Measurements from ENCODE around the gene DTNA. TPM values are rescaled to one million over a fixed set of nuclear protein-coding genes. Genes with fewer than 3 reads are reported as not detected.
"Not testable (repeated sequence)": the region's sequence is repeated elsewhere in the genome, so short reads cannot be mapped to it uniquely, and the experiment has no call there.

Gene DTNA
- total and polyA plus RNA-seq, 12 donors, result 6.3 to 43.9 (median 22.3) TPM

DNA sequence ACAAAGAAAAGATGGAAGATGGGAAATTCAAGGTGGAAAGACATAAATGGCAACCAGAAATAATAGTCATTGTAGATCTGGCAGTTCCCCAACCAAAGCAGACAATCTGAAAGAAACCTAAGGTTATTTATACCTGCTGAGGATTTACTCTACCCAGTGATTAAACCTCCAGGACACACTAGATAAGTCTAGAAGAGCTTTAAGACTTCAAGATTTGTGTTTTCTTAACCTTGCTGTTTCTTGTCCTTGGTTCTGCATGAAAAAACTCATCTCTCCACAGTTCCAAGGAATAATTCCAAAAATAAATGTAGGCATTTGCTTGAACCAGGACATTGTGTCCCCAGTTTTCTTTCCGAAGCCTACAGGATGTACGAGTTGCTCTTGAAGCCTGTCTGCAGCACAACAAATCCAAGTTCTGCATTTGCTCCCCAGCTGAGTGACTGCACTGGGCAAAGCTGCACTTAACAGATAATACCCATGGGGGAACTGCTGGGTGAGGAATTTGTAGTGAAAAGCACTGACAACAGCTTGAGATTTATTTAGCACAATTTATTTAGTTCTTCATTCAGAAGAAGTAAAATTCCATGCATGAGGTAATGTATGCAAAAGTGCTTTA is 19.8 kb downstream of the DTNA start:
- 25 to 58% (median 31%) methylated on average over 2 of the region's 2 CpGs for WGBS, 4 donors
- H3K4me1 ChIP-seq (replicated peaks in 1 of 2), result no peaks in the 10 kb centered on the region

DNA sequence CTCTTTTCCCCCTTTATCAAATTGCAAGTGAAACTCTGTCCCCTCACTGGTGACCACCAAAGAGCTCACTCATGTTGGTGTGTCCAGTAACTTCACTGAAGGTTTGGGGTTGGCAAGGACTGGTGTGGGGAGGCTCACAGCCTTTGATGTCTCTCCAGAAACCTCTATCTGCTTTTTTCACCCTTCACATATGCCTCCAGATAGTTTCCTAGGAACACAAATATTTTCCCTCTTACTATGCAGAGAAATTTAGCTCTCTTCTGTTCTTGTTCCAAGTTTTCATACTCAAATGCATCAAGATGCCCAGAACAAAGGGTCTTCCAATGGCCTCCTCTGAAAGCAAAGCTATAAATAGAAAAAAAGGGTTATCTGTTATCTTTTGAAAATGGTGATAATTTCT is 20.7 kb downstream of the DTNA start:
- H3K27me3 ChIP-seq, result no peaks in the 10 kb centered on the region
- no peak for TF ChIP-seq CTCF (IDR thresholded peaks at IDR 0.05)
- no peak for TF ChIP-seq POLR2A (IDR thresholded peaks at IDR 0.05)
- intact Hi-C loops (cut with DNase I), result no loop called here
- no peaks in the 10 kb centered on the region for H3K4me1 ChIP-seq (replicated peaks in 1 of 2)
- H3K27ac ChIP-seq, result peak overlapping the region in 1 of 5 donors; percentile 55
- no peaks in the 10 kb centered on the region for H3K9me3 ChIP-seq (replicated peaks in 1 of 3)
- H3K4me3 ChIP-seq, result no peak overlapping the region
- DNase-seq, result peak in 1 of 7 donors; percentile 9
- H3K36me3 ChIP-seq (replicated peaks in 1 of 2), result no peaks in the 10 kb centered on the region

More for the DNA sequence above, 19.8 kb downstream of the DTNA start:
- Histone ChIP-seq H3K27ac (peak overlapping the region in 1 of 5 donors; percentile 55), H3K9me3 (replicated peaks in 1 of 3) (no peaks in the 10 kb centered on the region), H3K27me3 (no peaks in the 10 kb centered on the region), H3K4me3 (no peak overlapping the region), H3K36me3 (replicated peaks in 1 of 2) (no peaks in the 10 kb centered on the region)
- intact Hi-C loops (cut with DNase I), result loop anchor here in 1 of 2 donors (10.0 kb wide), 1 partner anchor 55 kb away; no protein-coding TSS in a partner anchor
- TF ChIP-seq CTCF (IDR thresholded peaks at IDR 0.05), result no peak
- TF ChIP-seq POLR2A (IDR thresholded peaks at IDR 0.05), result no peak
- peak in 2 of 7 donors; percentile 22 to 52 for DNase-seq

- Histone ChIP-seq H3K4me1 (replicated peaks in 1 of 2) (peaks cover 0 to 8% of the 10 kb centered on the region in 2 donors), H3K36me3 (replicated peaks in 1 of 2) (no peaks in the 10 kb centered on the region), H3K27ac (no peak overlapping the region), H3K4me3 (no peak overlapping the region), H3K9me3 (replicated peaks in 1 of 3) (no peaks in the 10 kb centered on the region), H3K27me3 (no peaks in the 10 kb centered on the region)
- TF ChIP-seq CTCF (IDR thresholded peaks at IDR 0.05) (no peak), POLR2A (IDR thresholded peaks at IDR 0.05) (no peak)
- 75 to 100% (median 91%) methylated on average over 1 of the region's 1 CpG for WGBS, 4 donors
- intact Hi-C loops (cut with DNase I), result no loop called here
- no peak for DNase-seq
These were observed 24.0 kb downstream of the DTNA start for GRCh38 chr18:34734056-34734455.

DNA sequence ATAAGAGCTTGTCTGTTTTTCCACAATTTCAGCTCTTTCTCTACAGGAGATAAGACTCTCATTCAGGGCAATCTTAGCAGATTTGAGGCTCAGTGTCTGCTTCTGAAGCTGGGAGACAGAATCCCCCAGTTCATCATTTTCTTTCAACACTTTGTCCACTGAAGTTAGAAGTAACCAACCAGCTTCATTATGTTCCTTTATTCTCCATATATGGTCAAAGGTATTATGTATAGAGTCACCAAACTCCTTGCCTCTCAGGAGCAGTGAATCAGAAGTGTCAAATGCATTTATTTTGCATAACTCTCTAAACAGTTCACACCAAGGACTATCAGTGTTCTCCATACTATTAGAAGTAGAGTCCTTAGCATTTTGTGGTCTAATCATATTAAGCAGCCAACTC is 24.4 kb downstream of the DTNA start:
- intact Hi-C loops (cut with DNase I); H3K4me1 ChIP-seq (replicated peaks in 1 of 2); H3K4me3 ChIP-seq; H3K36me3 ChIP-seq (replicated peaks in 1 of 2); DNase-seq; H3K27ac ChIP-seq; H3K9me3 ChIP-seq (replicated peaks in 1 of 3); H3K27me3 ChIP-seq: not testable (repeated sequence)

Data from adrenal gland (tissue), 12 donors.